CD14-positive monocyte (primary cell): Measurements from ENCODE around the gene FAM181A. TPM values are rescaled to one million over a fixed set of nuclear protein-coding genes. Genes with fewer than 3 reads are reported as not detected.

Experiments used
- DNase-seq, 3 donors: peaks; one replicate each; pipeline ENCODE4 v3.0.0-alpha.2; 2011 to 2022
- H2AFZ ChIP-seq: 2 replicates; pipeline ENCODE4 v1.6.0; 2012; ENCODE audit warnings: mild to moderate bottlenecking, low read depth, low read length, inconsistent platforms; ENCODE audit not compliant: insufficient read depth, poor library complexity, severe bottlenecking
- H3K27ac ChIP-seq, 2 donors: 1 replicate in 1 of 2; 2 replicates in 1 of 2; pipeline ENCODE4 v1.5.1; 2012 to 2013; ENCODE audit warnings: low read length in 2 of 2, control low read depth in 1 of 2, inconsistent platforms in 1 of 2, low read depth in 1 of 2, mild to moderate bottlenecking in 1 of 2
- H3K27me3 ChIP-seq, 2 donors: one replicate each; pipeline versions ENCODE4 v1.6.0 to v1.6.1; 2011 to 2013; ENCODE audit warnings: low read length in 2 of 2; ENCODE audit not compliant: control insufficient read depth in 2 of 2, insufficient read depth in 2 of 2
- H3K36me3 ChIP-seq, 2 donors: replicated peaks in 1 of 2; 1 replicate in 1 of 2; 2 replicates in 1 of 2; pipeline versions ENCODE4 v1.5.1 to v1.6.1; 2012 to 2013; ENCODE audit warnings: low read length in 2 of 2, control low read depth in 1 of 2, inconsistent platforms in 1 of 2, mild to moderate bottlenecking in 1 of 2; ENCODE audit not compliant: insufficient read depth in 2 of 2, control insufficient read depth in 1 of 2
- H3K4me1 ChIP-seq, 2 donors: 1 replicate in 1 of 2; 2 replicates in 1 of 2; pipeline versions ENCODE4 v1.5.1 to v1.6.1; 2012 to 2013; ENCODE audit warnings: low read length in 2 of 2, control low read depth in 1 of 2, inconsistent platforms in 1 of 2, mild to moderate bottlenecking in 1 of 2, moderate library complexity in 1 of 2; ENCODE audit not compliant: insufficient read depth in 2 of 2, control insufficient read depth in 1 of 2
- H3K4me2 ChIP-seq: replicated peaks from 2 replicates; pipeline ENCODE3; 2012; ENCODE audit warnings: low read length, moderate library complexity, mild to moderate bottlenecking; ENCODE audit not compliant: poor library complexity, severe bottlenecking; ENCODE audit errors: extremely low read depth
- H3K4me3 ChIP-seq, 3 experiments: fragments of 200-600 bp in 1 of 3; sonication (generic) in 1 of 3; replicated peaks in 1 of 3; 1 replicate in 2 of 3; 2 replicates in 1 of 3; pipeline ENCODE4 v1.5.1; 2011 to 2013; ENCODE audit warnings: low read length in 3 of 3, mild to moderate bottlenecking in 3 of 3, control low read depth in 2 of 3, low read depth in 2 of 3, inconsistent platforms in 1 of 3, moderate library complexity in 1 of 3
- H3K79me2 ChIP-seq: 2 replicates; pipeline ENCODE4 v1.6.0; 2012; ENCODE audit warnings: mild to moderate bottlenecking, control low read depth, inconsistent platforms, low read length, moderate library complexity; ENCODE audit not compliant: insufficient read depth
- H3K9ac ChIP-seq: 2 replicates; pipeline ENCODE4 v1.6.0; 2017; ENCODE audit warnings: low read length, mild to moderate bottlenecking; ENCODE audit not compliant: insufficient read depth, poor library complexity, severe bottlenecking
- H3K9me3 ChIP-seq, 2 donors: replicated peaks in 1 of 2; 1 replicate in 1 of 2; 2 replicates in 1 of 2; pipeline versions ENCODE4 v1.5.1 to v1.6.1; 2012 to 2013; ENCODE audit warnings: low read length in 2 of 2, control low read depth in 1 of 2; ENCODE audit not compliant: control insufficient read depth in 1 of 2, insufficient read depth in 1 of 2
- H4K20me1 ChIP-seq: 2 replicates; pipeline ENCODE4 v1.6.0; 2012; ENCODE audit warnings: mild to moderate bottlenecking, low read length, control low read depth, moderate library complexity; ENCODE audit not compliant: insufficient read depth
- H3K27ac Mint-ChIP-seq, 7 donors: one replicate each; pipeline ENCODE4 v1.8.0; 2020; ENCODE audit warnings: mild to moderate bottlenecking in 7 of 7, mixed read lengths in 7 of 7, moderate library complexity in 6 of 7, inconsistent platforms in 2 of 7
- H3K27me3 Mint-ChIP-seq, 3 donors: one replicate each; pipeline ENCODE4 v1.8.0; 2021 to 2022; ENCODE audit warnings: low read depth in 3 of 3, mild to moderate bottlenecking in 3 of 3, mixed read lengths in 3 of 3, moderate library complexity in 3 of 3, inconsistent platforms in 1 of 3
- H3K36me3 Mint-ChIP-seq, 2 donors: one replicate each; pipeline ENCODE4 v1.8.0; 2020; ENCODE audit warnings: mixed read lengths in 2 of 2, inconsistent platforms in 1 of 2, mild to moderate bottlenecking in 1 of 2
- H3K4me1 Mint-ChIP-seq: one replicate; pipeline ENCODE4 v1.8.0; 2020; ENCODE audit warnings: mild to moderate bottlenecking, mixed read lengths
- H3K4me3 Mint-ChIP-seq, 2 donors: one replicate each; pipeline ENCODE4 v1.8.0; 2020; ENCODE audit warnings: mild to moderate bottlenecking in 2 of 2, mixed read lengths in 2 of 2, moderate library complexity in 1 of 2
- H3K9me3 Mint-ChIP-seq, 7 donors: one replicate each; pipeline ENCODE4 v1.8.0; 2020 to 2022; ENCODE audit warnings: mixed read lengths in 7 of 7, mild to moderate bottlenecking in 6 of 7, moderate library complexity in 6 of 7, inconsistent platforms in 2 of 7
- CTCF ChIP-seq: fragments of 200-600 bp; IDR thresholded peaks from one replicate; pipeline ENCODE4 v1.8.0; 2022; ENCODE audit warnings: antibody characterized with exemption, mild to moderate bottlenecking
- WGBS: methylation state at CpG from one replicate; pipeline ENCODE4 v1.1.5; 2013; ENCODE audit warnings: missing lambda C conversion rate; ENCODE audit not compliant: insufficient coverage; 5-methylcytosine and 5-hydroxymethylcytosine counted together
- intact Hi-C, 2 donors: fragments of 100-400 bp; cut with micrococcal nuclease; formaldehyde crosslinking; loops; one replicate each; pipeline versions ENCODE4 v1.15.0 to v1.15.1; 2023
- polyA plus RNA-seq, 3 donors: library from polyadenylated mRNA; depleted of rRNA in 1 of 3; unstranded in 2 of 3; stranded (reverse) in 1 of 3; fragments of 300-500 nt in 2 of 3; fragments of >200 nt in 1 of 3; fragmentation: Illumina TruSeq in 2 of 3; gene quantifications; 1 replicate in 2 of 3; 2 replicates in 1 of 3; pipeline ENCODE4 v1.2.3, GENCODE V29; 2012 to 2021

Gene FAM181A
- polyA plus RNA-seq, 3 donors, result not detected

DNA sequence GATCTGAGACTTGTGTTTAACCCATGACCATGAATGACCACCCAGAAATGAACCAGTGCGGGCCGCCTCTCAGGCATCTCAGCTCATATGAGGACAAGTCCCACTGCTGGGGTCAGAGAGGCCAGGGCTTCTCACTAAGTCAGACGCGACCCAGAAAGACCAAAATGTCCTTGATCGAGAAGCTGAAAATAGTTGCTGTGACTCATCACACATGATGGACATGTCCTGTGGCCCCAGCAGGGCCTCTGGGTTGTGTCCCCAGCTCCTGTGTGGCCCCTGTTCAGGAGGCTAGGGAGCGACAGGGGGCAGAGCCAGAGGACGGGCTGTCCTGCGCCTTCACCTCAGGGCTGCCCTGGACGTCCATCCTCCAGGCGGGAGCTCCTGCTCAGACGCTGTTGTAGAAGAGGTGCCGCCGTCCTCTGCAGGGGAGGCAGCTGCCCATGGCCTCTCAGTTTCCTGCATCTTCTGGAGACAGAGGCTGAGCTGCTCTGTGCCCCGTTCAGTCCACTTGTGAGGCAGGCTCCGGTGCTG lies 29.0 kb upstream of the FAM181A start:
- H3K79me2 ChIP-seq, result no peaks in the 10 kb centered on the region
- no peaks in the 10 kb centered on the region for H3K36me3 ChIP-seq
- Mint-ChIP-seq H3K9me3 (peaks cover 0 to 16% (median 5%) of the 10 kb centered on the region in 7 donors), H3K4me3 (no peak overlapping the region), H3K27me3 (peaks cover 3 to 8% (median 5%) of the 10 kb centered on the region in 3 donors), H3K27ac (no peak overlapping the region), H3K4me1 (no peaks in the 10 kb centered on the region), H3K36me3 (no peaks in the 10 kb centered on the region)
- no peak overlapping the region for H2AFZ ChIP-seq
- H3K9ac ChIP-seq, result no peak overlapping the region
- H3K27me3 ChIP-seq, result no peaks in the 10 kb centered on the region
- peaks cover 0 to 9% of the 10 kb centered on the region in 2 donors for H3K9me3 ChIP-seq
- DNase-seq, result no peak
- no peak for TF ChIP-seq CTCF
- WGBS, result 96% methylated on average over 13 of the region's 15 CpGs
- no peak overlapping the region for H3K27ac ChIP-seq
- no peaks in the 10 kb centered on the region for H3K4me1 ChIP-seq
- no peaks in the 10 kb centered on the region for H4K20me1 ChIP-seq
- intact Hi-C loops, result no loop called here
- H3K4me3 ChIP-seq, result no peak overlapping the region
- H3K4me2 ChIP-seq, result no peak overlapping the region

- Histone ChIP-seq H4K20me1 (no peaks in the 10 kb centered on the region), H3K4me3 (no peak overlapping the region), H3K9ac (no peak overlapping the region), H2AFZ (no peak overlapping the region), H3K27me3 (no peaks in the 10 kb centered on the region), H3K9me3 (peaks cover 0 to 9% of the 10 kb centered on the region in 2 donors), H3K4me2 (no peak overlapping the region), H3K27ac (no peak overlapping the region), H3K36me3 (no peaks in the 10 kb centered on the region), H3K4me1 (no peaks in the 10 kb centered on the region), H3K79me2 (no peaks in the 10 kb centered on the region)
- no peak overlapping the region for H3K4me3 Mint-ChIP-seq
- H3K9me3 Mint-ChIP-seq, result peaks cover 0 to 16% (median 5%) of the 10 kb centered on the region in 7 donors
- intact Hi-C loops, result no loop called here
- WGBS, result 94% methylated on average over 4 of the region's 5 CpGs
- no peaks in the 10 kb centered on the region for H3K36me3 Mint-ChIP-seq
- H3K27me3 Mint-ChIP-seq, result peaks cover 5 to 8% (median 6%) of the 10 kb centered on the region in 3 donors
- DNase-seq, result no peak
- no peak for TF ChIP-seq CTCF
- H3K27ac Mint-ChIP-seq, result no peak overlapping the region
- no peaks in the 10 kb centered on the region for H3K4me1 Mint-ChIP-seq
Measured at GRCh38 chr14:93898731-93899130, 28.4 kb upstream of the FAM181A start.
